Measurements from ENCODE around the gene KCND3.
A peak's percentile ranks its signal among the peaks of the same experiment; 100 is the strongest.

Gene KCND3

DNA sequence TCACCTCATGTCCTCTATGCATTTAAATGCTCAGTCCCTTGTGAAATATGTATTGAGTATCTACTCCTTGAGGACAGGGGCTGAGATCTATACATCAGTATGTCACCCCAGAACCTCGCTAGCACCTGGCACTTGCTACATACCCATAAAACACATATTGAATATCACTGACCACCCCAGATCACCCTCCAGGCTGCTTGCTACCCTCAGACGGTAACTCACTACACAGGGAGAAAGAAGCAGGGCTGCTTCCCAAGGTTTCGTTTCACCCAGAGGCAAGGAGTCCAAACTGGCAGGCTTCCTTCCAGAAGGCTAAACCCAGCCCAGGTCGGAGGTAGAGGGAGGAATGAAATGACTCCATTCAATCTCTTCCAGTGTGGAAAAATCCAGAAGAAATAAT lies 258.8 kb downstream of the KCND3 start:
- Histone ChIP-seq H3K27me3 (no peaks in the 10 kb centered on the region), H3K4me3 (no peak overlapping the region), H3K27ac (no peak overlapping the region), H3K9me3 (no peaks in the 10 kb centered on the region), H3K36me3 (peaks cover 0 to 24% (median 12%) of the 10 kb centered on the region in 3 donors), H3K4me1 (peaks cover 0 to 49% (median 18%) of the 10 kb centered on the region in 4 donors)
- TF ChIP-seq, protein P1, sequence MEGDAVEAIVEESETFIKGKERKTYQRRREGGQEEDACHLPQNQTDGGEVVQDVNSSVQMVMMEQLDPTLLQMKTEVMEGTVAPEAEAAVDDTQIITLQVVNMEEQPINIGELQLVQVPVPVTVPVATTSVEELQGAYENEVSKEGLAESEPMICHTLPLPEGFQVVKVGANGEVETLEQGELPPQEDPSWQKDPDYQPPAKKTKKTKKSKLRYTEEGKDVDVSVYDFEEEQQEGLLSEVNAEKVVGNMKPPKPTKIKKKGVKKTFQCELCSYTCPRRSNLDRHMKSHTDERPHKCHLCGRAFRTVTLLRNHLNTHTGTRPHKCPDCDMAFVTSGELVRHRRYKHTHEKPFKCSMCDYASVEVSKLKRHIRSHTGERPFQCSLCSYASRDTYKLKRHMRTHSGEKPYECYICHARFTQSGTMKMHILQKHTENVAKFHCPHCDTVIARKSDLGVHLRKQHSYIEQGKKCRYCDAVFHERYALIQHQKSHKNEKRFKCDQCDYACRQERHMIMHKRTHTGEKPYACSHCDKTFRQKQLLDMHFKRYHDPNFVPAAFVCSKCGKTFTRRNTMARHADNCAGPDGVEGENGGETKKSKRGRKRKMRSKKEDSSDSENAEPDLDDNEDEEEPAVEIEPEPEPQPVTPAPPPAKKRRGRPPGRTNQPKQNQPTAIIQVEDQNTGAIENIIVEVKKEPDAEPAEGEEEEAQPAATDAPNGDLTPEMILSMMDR (IDR thresholded peaks at IDR 0.05) = no peak
- intact Hi-C loops (cut with DNase I; ENCODE audit: low total_unique reads) = loop anchor here (10.0 kb wide), 1 partner anchor 226 kb away; the partner anchor contains the start of genes ADORA3 and TMIGD3
- no peak for DNase-seq

DNA sequence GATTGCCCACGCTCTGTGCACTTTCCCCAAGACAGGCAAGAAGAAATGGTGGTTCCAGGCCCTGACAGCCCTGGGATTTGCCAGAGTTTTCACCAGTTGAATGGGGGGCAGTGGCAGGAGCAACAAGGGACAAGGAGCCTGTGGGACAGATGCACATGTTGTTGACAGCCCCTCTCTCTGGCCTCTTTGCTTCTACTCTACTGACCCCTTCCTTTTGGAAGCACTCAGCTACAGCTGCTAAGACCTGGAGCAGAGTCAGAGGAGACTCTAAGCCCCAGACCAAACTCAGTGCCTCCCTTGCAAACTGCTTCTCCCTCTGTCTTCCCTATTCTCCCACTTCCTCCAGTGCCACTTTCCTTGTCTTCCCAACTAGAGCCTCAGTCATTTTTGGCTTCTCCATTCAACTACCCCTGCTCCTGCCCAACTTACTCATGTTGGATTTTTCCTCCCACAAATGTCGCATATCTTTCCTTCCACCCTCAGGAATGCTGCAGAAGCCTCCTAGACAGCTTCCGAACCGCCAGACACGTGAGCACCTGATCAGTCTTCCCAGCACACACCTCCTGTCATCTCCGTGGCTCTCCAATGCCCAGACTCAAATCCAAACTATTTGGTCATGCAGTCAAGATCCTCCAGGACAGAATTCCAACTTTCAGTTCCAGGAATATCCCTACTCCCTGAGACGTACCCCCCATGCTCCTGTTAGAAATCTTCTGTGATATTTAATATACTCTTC lies 259.4 kb downstream of the KCND3 start:
- H3K4me3 ChIP-seq = no peak overlapping the region
- no peak for DNase-seq
- intact Hi-C loops (cut with DNase I; ENCODE audit: low total_unique reads) = loop anchor here (10.0 kb wide), 1 partner anchor 225 kb away; the partner anchor contains the start of genes ADORA3 and TMIGD3
- H3K36me3 ChIP-seq = peaks cover 0 to 24% (median 12%) of the 10 kb centered on the region in 3 donors
- H3K27me3 ChIP-seq = no peaks in the 10 kb centered on the region
- no peaks in the 10 kb centered on the region for H3K9me3 ChIP-seq
- H3K27ac ChIP-seq = no peak overlapping the region
- TF ChIP-seq, protein P1 (IDR thresholded peaks at IDR 0.05) = no peak
- H3K4me1 ChIP-seq = peaks cover 0 to 48% (median 19%) of the 10 kb centered on the region in 4 donors

DNA sequence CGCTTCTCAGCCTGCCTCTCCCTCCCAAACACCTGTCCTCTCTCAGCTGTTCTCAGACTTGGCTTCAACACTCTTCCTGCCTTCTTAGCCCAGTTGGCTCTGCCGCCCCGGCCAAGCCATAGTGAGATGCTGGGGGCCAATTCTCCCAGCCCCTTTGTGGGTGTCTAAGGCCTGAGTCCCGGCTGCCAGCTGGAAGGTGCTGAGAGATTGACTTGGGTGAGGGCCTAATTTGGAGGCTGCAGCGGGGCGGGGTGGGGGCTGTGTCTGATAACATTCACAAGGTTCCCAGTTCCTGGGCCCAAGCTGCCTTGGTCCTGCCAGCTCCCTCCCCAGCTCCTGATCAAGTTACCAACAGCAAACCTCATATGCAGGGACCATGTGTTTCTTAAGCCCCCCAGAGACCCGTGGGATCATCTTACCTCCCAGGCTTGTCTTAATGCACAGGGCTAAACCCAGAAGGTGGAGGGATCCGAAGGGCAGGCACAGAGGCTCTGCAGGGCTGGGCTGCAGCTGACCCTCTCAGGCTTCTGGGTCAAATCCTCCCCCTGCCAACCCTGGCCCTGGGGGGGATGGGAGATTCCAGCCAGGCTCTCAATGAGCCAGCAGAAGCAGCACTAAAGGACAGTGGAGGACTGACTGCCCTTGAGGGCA lies 260.1 kb downstream of the KCND3 start:
- Histone ChIP-seq H3K27ac (no peak overlapping the region), H3K9me3 (no peaks in the 10 kb centered on the region), H3K4me1 (peaks cover 0 to 44% (median 18%) of the 10 kb centered on the region in 4 donors), H3K36me3 (peaks cover 0 to 23% (median 12%) of the 10 kb centered on the region in 3 donors), H3K27me3 (no peaks in the 10 kb centered on the region), H3K4me3 (no peak overlapping the region)
- TF ChIP-seq, protein P1 (IDR thresholded peaks at IDR 0.05) = no peak
- intact Hi-C loops (cut with DNase I; ENCODE audit: low total_unique reads) = no loop called here
- no peak for DNase-seq

- Histone ChIP-seq H3K9me3 (no peaks in the 10 kb centered on the region), H3K27me3 (no peaks in the 10 kb centered on the region), H3K36me3 (peaks cover 0 to 20% (median 12%) of the 10 kb centered on the region in 3 donors), H3K27ac (no peak overlapping the region), H3K4me1 (peaks cover 0 to 33% (median 7%) of the 10 kb centered on the region in 4 donors), H3K4me3 (no peak overlapping the region)
- DNase-seq = no peak
- intact Hi-C loops (cut with DNase I; ENCODE audit: low total_unique reads) = no loop called here
- TF ChIP-seq, protein P1 (IDR thresholded peaks at IDR 0.05) = no peak
Observed at GRCh38 chr1:111727056-111727455, 262.4 kb downstream of the KCND3 start.

- Histone ChIP-seq H3K36me3 (peaks cover 0 to 20% (median 12%) of the 10 kb centered on the region in 3 donors), H3K27ac (peak overlapping the region in 1 of 2 donors; percentile 18), H3K4me1 (peaks cover 0 to 40% (median 20%) of the 10 kb centered on the region in 4 donors), H3K27me3 (no peaks in the 10 kb centered on the region), H3K4me3 (no peak overlapping the region), H3K9me3 (no peaks in the 10 kb centered on the region)
- TF ChIP-seq, protein P1 (IDR thresholded peaks at IDR 0.05) = no peak
- intact Hi-C loops (cut with DNase I; ENCODE audit: low total_unique reads) = no loop called here
- no peak for DNase-seq
Observed at GRCh38 chr1:111725192-111725591, 264.3 kb downstream of the KCND3 start.
